Astrocyte (in vitro differentiated cells and primary cell): Measurements from ENCODE around the gene PAX5.

Source experiments
- CTCF ChIP-seq: IDR thresholded peaks from 2 replicates; pipeline ENCODE4 v1.5.1; 2011; ENCODE audit warnings: low read depth, mild to moderate bottlenecking, inconsistent platforms, low read length, moderate library complexity; ENCODE audit not compliant: insufficient read depth
- EZH2 ChIP-seq: IDR thresholded peaks from 2 replicates; pipeline ENCODE4 v1.6.1; 2012; ENCODE audit warnings: mild to moderate bottlenecking, low read length, inconsistent platforms; ENCODE audit not compliant: insufficient read depth

- TF ChIP-seq CTCF (no peak), EZH2 (no peak)
Observed at GRCh38 chr9:36987891-36988290, 46.2 kb downstream of the PAX5 start.
